Body of pancreas (tissue), 4 donors: ENCODE data around the gene CST3. TPM values are rescaled to one million over a fixed set of nuclear protein-coding genes. Genes with fewer than 3 reads are reported as not detected.
A peak's percentile ranks its signal among the peaks of the same experiment; 100 is the strongest.

Source experiments
- ATAC-seq: fragments of 150-250 bp; one replicate; pipeline ENCODE4 v1.9.1; 2016
- DNase-seq, 4 donors: peaks; one replicate each; pipeline ENCODE4 v3.0.0-alpha.2; 2019
- H3K27ac ChIP-seq, 4 donors: fragments of 200-600 bp; sonication (generic); 1 replicate in 3 of 4; 2 replicates in 1 of 4; pipeline versions ENCODE4 v1.5.1 to v1.6.1; 2016 to 2019; ENCODE audit warnings: mild to moderate bottlenecking in 1 of 4, mixed read lengths in 1 of 4, moderate library complexity in 1 of 4
- H3K27me3 ChIP-seq, 2 donors: fragments of 200-600 bp; sonication (generic); one replicate each; pipeline ENCODE4 v1.6.0; 2016; ENCODE audit warnings: mild to moderate bottlenecking in 1 of 2
- H3K36me3 ChIP-seq, 2 donors: fragments of 200-600 bp; sonication (generic); replicated peaks in 1 of 2; 2 replicates each; pipeline ENCODE4 v1.5.1; 2016; ENCODE audit warnings: low read depth in 2 of 2; ENCODE audit not compliant: insufficient read depth in 1 of 2
- H3K4me1 ChIP-seq: fragments of 200-600 bp; sonication (generic); one replicate; pipeline ENCODE4 v1.6.0; 2016
- H3K4me3 ChIP-seq, 2 donors: fragments of 200-600 bp; sonication (generic); 1 replicate in 1 of 2; 2 replicates in 1 of 2; pipeline ENCODE4 v1.5.1; 2016 to 2019
- H3K9me3 ChIP-seq, 3 donors: fragments of 200-600 bp; sonication (generic); 1 replicate in 2 of 3; 2 replicates in 1 of 3; pipeline ENCODE4 v1.5.1; 2016
- CTCF ChIP-seq, 7 experiments: fragments of 450-650 bp in 4 of 7; fragments of 200-600 bp in 3 of 7; sonication (generic) in 3 of 7; IDR thresholded peaks; one replicate each; pipeline ENCODE4 v1.5.1; 2016 to 2019; ENCODE audit warnings: antibody characterized with exemption in 7 of 7
- POLR2A ChIP-seq, 3 donors: fragments of 450-650 bp; IDR thresholded peaks; one replicate each; pipeline ENCODE4 v1.6.1; 2016; ENCODE audit warnings: antibody characterized with exemption in 3 of 3, mild to moderate bottlenecking in 2 of 3
- WGBS, 2 donors: methylation state at CpG; one replicate each; pipeline ENCODE4 v1.1.5; 2017; 5-methylcytosine and 5-hydroxymethylcytosine counted together
- intact Hi-C: fragments of 100-400 bp; cut with DNase I; formaldehyde crosslinking; loops from one replicate; pipeline ENCODE4 v1.15.1; 2023
- total RNA-seq, 2 donors: library from RNA; depleted of rRNA; stranded (reverse); fragments of >200 nt; gene quantifications; one replicate each; pipeline ENCODE4 v1.1.0, GENCODE V29; 2016

CST3 gene
- total RNA-seq, 2 donors from 2014 or later, result 491 to 654 TPM

- H3K27me3 ChIP-seq, result no peaks in the 10 kb centered on the region
- DNase-seq (no peak), ATAC-seq (no peak)
- 74 to 79% methylated on average over 8 of the region's 8 CpGs for WGBS, 2 donors
- no peaks in the 10 kb centered on the region for H3K36me3 ChIP-seq
- H3K4me1 ChIP-seq, result peaks cover 13% of the 10 kb centered on the region
- H3K4me3 ChIP-seq, result no peak overlapping the region
- intact Hi-C loops, result no loop called here
- H3K9me3 ChIP-seq, result no peaks in the 10 kb centered on the region
- TF ChIP-seq POLR2A (IDR thresholded peaks at IDR 0.05), result no peak
- no peak for TF ChIP-seq CTCF (IDR thresholded peaks at IDR 0.05)
- no peak overlapping the region for H3K27ac ChIP-seq
These were observed 21.3 kb upstream of the CST3 start for GRCh38 chr20:23658989-23659609.

- DNase-seq (no peak), ATAC-seq (no peak)
- Histone ChIP-seq H3K4me3 (no peak overlapping the region), H3K27ac (no peak overlapping the region), H3K27me3 (no peaks in the 10 kb centered on the region), H3K36me3 (no peaks in the 10 kb centered on the region), H3K9me3 (no peaks in the 10 kb centered on the region), H3K4me1 (peaks cover 13% of the 10 kb centered on the region)
- intact Hi-C loops, result no loop called here
- TF ChIP-seq CTCF (IDR thresholded peaks at IDR 0.05), result no peak
- no peak for TF ChIP-seq POLR2A (IDR thresholded peaks at IDR 0.05)
- WGBS, 2 donors, result 65 to 74% methylated on average over 2 of the region's 2 CpGs
These were observed 20.6 kb upstream of the CST3 start for GRCh38 chr20:23658336-23658735.

- ATAC-seq, result no peak
- Histone ChIP-seq H3K27ac (no peak overlapping the region), H3K27me3 (no peaks in the 10 kb centered on the region), H3K4me3 (no peak overlapping the region), H3K4me1 (peaks cover 13% of the 10 kb centered on the region), H3K36me3 (no peaks in the 10 kb centered on the region), H3K9me3 (no peaks in the 10 kb centered on the region)
- intact Hi-C loops, result no loop called here
- TF ChIP-seq CTCF (IDR thresholded peaks at IDR 0.05) (no peak), POLR2A (IDR thresholded peaks at IDR 0.05) (no peak)
- WGBS, 2 donors, result 29 to 31% methylated on average over 7 to 8 of the region's 8 CpGs
- peak in 2 of 4 donors; percentile 26 to 49 for DNase-seq
These were observed 19.4 kb upstream of the CST3 start for GRCh38 chr20:23657202-23657601.

- ATAC-seq, result no peak
- no peak overlapping the region for H3K4me3 ChIP-seq
- WGBS, 2 donors, result 69 to 75% methylated on average over 6 to 10 of the region's 10 CpGs
These were observed 18.6 kb upstream of the CST3 start for GRCh38 chr20:23656372-23656771.

More at GRCh38 chr20:23656372-23656771, 18.6 kb upstream of the CST3 start:
- no peak for DNase-seq
- TF ChIP-seq POLR2A (IDR thresholded peaks at IDR 0.05), result no peak
- no peak for TF ChIP-seq CTCF (IDR thresholded peaks at IDR 0.05)
- Histone ChIP-seq H3K36me3 (no peaks in the 10 kb centered on the region), H3K9me3 (no peaks in the 10 kb centered on the region), H3K4me1 (peaks cover 13% of the 10 kb centered on the region), H3K27ac (peak overlapping the region in 1 of 4 donors; percentile 64), H3K27me3 (no peaks in the 10 kb centered on the region)
- intact Hi-C loops, result no loop called here
